GM21529 (cell line): Measurements from ENCODE around the gene SPATA6L.

ENCODE experiments used
- ATAC-seq: cut with Tn5 transposase; IDR thresholded peaks from one replicate; pipeline ENCODE4 v1.9.1; 2021; ENCODE audit not compliant: unreplicated experiment

The SPATA6L gene

DNA sequence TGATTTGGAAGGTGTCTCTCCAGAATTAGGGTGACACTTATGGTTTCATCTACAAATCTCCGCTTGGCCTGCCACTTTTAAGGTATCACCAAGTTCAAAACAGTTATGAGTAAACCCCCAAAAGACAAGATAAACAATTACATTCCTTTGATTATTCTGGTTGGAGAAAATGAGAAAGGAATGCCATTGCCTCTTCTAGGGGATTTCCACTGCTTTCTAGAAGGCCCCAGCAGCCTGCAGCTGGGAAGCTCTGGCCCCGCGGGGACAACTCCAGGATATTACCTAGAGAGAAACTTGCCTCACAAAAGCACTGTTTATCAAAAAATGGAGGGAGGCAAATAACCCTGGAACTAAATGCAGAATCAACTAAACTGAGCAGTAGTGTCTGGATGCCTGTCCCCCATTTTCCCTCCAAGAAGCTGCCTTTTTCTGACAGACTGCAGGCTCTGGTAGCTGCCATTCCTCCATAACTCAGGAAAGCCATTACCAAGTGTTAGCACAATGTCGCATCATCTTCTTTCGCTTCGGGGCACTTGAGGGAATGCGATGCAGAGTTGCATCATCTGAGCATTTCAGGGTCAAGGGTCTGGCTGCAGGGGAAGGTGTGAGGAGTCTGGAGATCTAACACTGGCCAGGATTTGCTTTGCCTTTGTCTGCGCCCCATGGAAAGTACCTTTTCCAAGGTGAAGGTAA is 75.7 kb downstream of the SPATA6L start:
- ATAC-seq = no peak

- ATAC-seq = no peak
These were observed 77.6 kb downstream of the SPATA6L start for GRCh38 chr9:4588721-4589120.

DNA sequence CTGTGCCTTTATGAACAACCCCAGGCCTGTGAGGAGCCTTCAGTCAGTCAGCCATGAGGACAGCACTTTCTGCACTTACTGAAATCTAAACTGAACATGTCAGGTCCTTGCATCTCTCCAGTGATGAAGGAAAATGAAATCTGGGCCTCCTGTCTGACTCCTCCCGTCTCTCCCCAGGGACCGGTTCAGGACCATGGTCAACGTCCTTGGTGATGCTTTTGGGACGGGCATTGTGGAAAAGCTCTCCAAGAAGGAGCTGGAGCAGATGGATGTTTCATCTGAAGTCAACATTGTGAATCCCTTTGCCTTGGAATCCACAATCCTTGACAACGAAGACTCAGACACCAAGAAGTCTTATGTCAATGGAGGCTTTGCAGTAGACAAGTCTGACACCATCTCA is 81.1 kb downstream of the SPATA6L start:
- ATAC-seq = no peak

GRCh38 chr9:4584636-4585035 is 81.6 kb downstream of the SPATA6L start:
- no peak for ATAC-seq

DNA sequence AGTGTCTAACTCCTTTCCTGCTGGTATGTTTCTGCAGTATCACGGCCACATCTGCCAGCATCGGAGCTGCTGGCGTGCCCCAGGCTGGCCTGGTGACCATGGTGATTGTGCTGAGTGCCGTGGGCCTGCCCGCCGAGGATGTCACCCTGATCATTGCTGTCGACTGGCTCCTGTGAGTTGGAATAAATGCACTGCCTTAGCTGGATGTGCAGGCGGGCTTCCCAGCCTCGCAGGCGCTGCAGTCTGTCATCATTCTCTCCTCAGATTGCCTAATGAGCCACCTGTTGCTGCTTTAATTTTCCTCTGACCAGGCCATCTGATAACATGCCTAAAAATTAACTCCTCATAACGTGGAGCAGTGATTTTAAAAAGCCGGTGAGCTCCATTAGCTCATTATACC is 83.3 kb downstream of the SPATA6L start:
- ATAC-seq = no peak

DNA sequence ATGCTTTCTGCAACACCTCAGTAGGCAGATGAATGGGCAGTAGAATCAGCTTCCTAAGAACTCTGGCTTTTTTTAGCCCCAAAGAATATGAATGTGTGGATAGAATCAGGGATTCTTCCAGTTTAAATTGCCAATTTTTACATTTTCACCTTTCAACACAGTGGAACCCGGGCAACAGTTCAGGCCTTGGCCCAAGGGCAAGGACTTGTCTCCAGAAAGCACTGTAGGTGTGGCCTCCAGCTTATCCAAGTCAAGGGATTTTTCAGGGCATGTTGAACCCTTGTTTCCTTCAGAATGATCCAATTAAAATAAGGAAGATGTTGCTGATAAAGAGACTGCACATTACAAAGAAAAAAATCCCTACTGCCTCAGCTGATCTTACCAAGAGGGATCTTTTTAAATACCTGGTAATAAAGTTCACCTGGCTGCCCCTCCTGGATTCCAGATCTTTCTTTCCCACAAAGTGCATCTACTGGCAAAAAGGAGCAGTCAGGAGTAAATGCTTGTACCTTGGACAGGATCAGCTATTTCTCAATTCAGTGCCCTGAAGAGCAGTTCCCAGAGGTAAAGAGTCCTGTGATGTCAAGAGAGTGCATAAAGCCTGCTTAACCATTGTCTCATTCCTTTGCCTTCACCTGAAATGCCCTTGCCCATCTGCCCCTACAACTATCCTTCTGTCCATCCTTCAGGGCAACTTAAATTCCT is 84.3 kb downstream of the SPATA6L start:
- no peak for ATAC-seq

- no peak for ATAC-seq
These were observed 85.1 kb downstream of the SPATA6L start for GRCh38 chr9:4581035-4581760.

DNA sequence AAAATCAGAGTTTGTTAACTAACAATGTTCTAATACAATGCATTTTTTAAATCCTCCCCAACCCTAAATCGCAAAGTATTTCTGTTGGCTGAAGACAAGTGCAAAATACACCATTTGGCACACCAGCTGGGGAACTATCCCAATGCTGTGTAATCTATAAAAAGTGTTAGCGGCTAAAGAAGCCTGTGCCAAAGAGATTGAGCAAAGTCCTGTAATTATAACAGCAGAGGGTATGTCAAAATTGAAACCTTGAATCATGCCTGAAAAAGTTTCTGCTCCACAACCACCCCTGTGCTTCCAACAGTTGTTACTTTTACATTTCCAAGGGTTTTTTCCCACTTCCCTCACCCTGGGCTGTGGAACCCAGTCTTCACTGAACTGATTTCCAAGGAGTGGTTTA is 87.3 kb downstream of the SPATA6L start:
- no peak for ATAC-seq

- ATAC-seq = no peak
These were observed 89.8 kb downstream of the SPATA6L start for GRCh38 chr9:4576448-4576847.

DNA sequence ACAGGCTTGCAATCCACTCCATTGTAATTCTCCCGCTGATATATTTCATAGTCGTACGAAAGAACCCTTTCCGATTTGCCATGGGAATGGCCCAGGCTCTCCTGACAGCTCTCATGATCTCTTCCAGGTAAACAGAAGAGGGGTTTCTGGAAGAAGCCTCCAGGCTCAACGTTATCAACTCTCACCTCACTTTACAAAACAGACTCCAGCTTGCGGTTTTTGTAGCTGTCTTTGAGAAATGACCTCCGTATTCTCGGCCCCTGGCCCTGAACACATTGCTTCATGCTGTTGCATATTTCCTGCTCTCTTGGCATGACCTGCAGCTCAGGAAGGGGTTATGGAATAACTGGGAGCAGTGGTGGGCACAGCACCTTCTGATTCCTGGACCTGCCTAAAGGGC is 90.3 kb downstream of the SPATA6L start:
- ATAC-seq = no peak

DNA sequence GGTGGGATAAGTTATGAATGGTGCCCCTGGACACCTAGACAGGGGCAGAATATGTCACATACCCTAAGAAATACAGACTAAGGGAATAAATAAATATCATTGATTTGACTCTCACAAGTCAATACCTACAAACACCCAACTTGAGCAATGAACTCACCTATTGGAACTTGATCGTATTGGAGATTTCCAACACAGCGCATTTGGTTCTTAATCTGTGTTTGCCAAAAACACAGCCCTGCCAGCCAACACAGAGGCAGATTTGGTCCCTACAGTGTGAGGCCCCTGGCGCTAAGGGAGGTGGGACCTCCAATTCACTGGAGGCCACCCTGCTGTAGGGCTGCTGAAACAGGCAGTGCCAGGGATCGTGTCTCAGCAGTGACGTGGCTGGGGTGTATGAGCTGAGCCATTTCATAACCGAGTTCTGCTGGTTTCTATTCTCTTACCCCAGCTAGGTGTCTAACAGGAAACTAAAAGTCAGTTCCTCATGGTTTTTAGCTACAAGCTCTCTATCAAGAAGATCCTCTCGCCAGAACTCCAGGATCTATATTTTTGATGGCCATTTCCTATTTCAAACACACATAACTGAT is 91.5 kb downstream of the SPATA6L start:
- ATAC-seq = no peak

- ATAC-seq = no peak
These were observed 92.5 kb downstream of the SPATA6L start for GRCh38 chr9:4573634-4574389.

- ATAC-seq = no peak
These were observed 93.1 kb downstream of the SPATA6L start for GRCh38 chr9:4573176-4573575.

DNA sequence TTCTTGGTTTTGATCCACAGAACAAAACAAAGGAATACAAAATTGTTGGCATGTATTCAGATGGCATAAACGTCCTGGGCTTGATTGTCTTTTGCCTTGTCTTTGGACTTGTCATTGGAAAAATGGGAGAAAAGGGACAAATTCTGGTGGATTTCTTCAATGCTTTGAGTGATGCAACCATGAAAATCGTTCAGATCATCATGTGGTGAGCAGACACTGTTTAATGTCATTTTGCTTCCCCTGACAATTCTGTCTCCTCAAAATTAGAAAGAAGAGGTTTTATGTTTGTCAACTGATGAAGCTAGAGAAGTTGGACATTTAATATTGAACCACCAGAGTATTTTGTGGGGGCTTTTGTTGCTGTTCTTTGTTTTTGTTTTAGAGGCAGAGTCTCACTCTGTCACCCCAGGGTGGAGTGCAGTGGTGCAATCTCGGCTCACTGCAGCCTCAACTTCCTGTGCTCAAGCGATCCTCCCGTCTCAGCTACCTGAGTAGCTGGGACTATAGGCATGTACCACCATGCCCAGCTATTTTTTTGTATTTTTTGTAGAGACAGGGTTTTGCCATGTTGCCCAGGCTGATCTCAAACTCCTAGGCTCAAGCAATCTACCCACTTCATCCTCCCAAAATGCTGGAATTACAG is 94.0 kb downstream of the SPATA6L start:
- ATAC-seq = no peak

DNA sequence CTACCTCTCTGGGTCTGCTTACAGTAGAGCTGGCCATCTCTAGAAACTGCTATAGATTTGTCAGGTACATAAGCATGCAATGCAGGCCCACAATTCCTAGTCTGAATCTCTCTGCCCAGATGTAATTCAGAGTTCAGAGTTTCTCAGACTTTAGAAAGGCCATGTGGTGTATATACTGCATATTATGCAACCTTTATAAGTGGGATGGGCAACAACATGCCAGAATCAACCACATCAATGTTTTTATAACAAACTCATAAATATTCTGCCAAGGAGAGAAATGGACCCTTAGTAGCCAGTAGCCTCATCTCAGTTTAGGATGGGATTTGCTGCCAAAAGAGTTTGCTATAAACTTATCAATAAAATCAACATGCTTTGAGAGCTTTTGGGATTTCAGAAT is 97.2 kb downstream of the SPATA6L start:
- no peak for ATAC-seq

- ATAC-seq = no peak
These were observed 98.7 kb downstream of the SPATA6L start for GRCh38 chr9:4567601-4568000.

DNA sequence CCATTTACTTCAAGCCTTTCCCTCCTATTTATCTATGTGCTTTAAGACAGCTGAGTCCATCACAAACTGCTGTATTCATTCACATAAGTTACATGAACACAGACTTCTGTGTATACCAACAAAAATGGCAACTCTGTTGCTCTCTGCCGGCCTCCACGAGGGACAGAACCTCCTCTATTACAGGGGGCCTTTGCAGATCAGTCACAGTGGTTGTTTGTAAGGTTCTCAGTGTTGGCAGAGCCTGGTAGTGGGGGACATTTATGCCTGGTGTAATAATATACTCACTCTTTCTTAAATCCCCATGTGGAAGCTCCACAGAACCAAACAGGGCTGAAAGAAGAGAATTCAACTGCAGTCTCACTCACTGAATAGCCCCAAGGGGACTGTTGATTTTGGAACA is 99.5 kb downstream of the SPATA6L start:
- no peak for ATAC-seq

GRCh38 chr9:4563105-4563504 is 103.2 kb downstream of the SPATA6L start:
- no peak for ATAC-seq

DNA sequence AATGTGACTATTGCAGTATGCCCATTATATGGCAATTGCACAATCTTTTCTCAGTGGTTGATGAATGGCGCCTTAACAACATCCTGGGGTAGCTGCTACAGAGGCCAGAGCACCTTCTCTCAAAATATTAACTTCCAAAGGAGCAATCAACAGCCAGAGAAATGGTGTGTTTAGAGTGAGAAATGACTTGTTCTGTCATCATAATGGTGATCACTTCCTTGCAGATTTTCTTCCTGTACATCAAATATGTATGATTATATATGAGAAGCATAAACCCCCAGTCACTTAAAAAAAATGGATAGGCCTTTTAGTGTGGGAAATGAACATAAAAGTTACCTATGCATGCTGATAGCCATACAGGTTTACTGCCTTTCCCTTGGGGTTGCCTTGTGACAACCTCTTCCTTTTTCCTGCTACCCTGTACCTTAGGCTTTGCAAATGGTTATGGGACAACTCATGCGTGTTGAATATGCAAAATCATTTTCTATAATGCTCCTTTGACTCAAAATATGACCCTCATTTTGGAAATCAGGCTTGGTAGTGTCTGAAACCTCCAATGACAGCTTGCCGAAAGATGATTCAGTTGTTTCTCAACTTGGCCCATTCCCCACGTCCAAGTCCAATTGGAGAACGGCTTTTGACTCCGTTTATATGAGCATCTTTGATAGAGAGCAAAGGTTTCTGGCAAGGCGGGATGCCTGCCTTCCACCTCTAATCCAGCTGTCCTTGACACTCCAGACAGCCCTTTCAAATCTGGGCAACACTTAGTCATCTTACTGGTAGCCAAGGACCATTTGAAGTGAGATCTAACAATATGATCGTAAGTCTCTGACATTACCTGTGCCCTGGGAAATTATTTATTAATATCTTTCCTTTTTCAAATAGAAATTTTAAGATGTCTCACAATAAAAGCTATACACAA is 106.8 kb downstream of the SPATA6L start:
- ATAC-seq = peak; percentile 86
